Osteocyte (in vitro differentiated cells): Measurements from ENCODE around the gene RHBDF1. TPM values are rescaled to one million over a fixed set of nuclear protein-coding genes. Genes with fewer than 3 reads are reported as not detected.
"Not testable (repeated sequence)": the region's sequence is repeated elsewhere in the genome, so short reads cannot be mapped to it uniquely, and the experiment has no call there.

Experiments used
- DNase-seq: peaks from one replicate; pipeline ENCODE4 v3.0.0; 2021; ENCODE audit warnings: mixed read lengths; ENCODE audit not compliant: unreplicated experiment; ENCODE audit errors: extremely low spot score
- H3K27ac Mint-ChIP-seq: one replicate; pipeline ENCODE4 v1.8.0; 2021; ENCODE audit warnings: mild to moderate bottlenecking, mixed read lengths; ENCODE audit not compliant: unreplicated experiment
- H3K27me3 Mint-ChIP-seq: one replicate; pipeline ENCODE4 v1.8.0; 2021; ENCODE audit warnings: mixed read lengths; ENCODE audit not compliant: unreplicated experiment
- H3K36me3 Mint-ChIP-seq: one replicate; pipeline ENCODE4 v1.8.0; 2021; ENCODE audit warnings: mixed read lengths; ENCODE audit not compliant: unreplicated experiment
- H3K4me1 Mint-ChIP-seq: one replicate; pipeline ENCODE4 v1.8.0; 2021; ENCODE audit warnings: mixed read lengths; ENCODE audit not compliant: unreplicated experiment
- H3K4me3 Mint-ChIP-seq: one replicate; pipeline ENCODE4 v1.8.0; 2021; ENCODE audit warnings: mild to moderate bottlenecking, moderate library complexity, mixed read lengths; ENCODE audit not compliant: unreplicated experiment
- H3K9me3 Mint-ChIP-seq: one replicate; pipeline ENCODE4 v1.8.0; 2021; ENCODE audit warnings: mixed read lengths; ENCODE audit not compliant: unreplicated experiment
- total RNA-seq: library from RNA; stranded (reverse); gene quantifications from 2 replicates; pipeline ENCODE4 v1.2.1, GENCODE V29; 2021
- TF ChIP-seq, protein P1 (sequence below): fragments of 200-600 bp; sonication (generic); IDR thresholded peaks from 2 replicates; pipeline ENCODE4 v1.5.0; 2021; ENCODE audit warnings: antibody characterized with exemption, mild to moderate bottlenecking, moderate library complexity

Gene RHBDF1
- total RNA-seq, 1 donor from 2014 or later = 57.6 TPM

DNA sequence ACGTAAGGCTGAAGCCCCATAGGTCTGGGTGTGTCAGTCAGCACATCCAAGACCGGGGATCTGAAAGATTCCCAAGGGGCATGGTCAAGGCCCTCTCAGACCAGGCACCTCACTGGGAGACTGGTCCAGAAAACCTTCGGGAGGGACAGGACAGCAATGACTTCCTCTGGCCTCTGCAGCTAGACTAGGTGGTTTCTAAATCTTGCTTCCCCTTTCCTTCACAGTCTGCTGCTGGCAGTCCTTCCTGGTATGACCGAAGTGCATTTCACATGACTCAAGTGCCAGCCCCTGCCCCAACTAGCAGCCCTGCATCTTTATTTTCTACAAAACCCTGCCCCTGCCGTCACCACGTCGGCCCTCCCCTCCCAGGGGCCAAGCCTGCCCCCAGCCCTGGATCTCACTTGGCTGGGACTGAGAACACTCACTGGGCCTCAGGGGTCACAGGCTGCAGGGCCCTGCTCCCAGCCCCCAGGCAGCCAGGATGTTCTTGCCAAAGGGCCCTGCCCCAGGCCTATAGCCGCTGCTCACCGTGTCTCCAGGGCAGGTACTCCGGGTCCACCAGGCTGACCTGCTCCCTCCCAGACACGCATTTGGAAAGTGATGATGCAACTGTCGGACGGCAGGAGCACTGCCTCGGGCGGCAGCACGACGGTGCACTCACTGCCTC is 37.3 kb downstream of the RHBDF1 start:
- TF ChIP-seq, protein P1, sequence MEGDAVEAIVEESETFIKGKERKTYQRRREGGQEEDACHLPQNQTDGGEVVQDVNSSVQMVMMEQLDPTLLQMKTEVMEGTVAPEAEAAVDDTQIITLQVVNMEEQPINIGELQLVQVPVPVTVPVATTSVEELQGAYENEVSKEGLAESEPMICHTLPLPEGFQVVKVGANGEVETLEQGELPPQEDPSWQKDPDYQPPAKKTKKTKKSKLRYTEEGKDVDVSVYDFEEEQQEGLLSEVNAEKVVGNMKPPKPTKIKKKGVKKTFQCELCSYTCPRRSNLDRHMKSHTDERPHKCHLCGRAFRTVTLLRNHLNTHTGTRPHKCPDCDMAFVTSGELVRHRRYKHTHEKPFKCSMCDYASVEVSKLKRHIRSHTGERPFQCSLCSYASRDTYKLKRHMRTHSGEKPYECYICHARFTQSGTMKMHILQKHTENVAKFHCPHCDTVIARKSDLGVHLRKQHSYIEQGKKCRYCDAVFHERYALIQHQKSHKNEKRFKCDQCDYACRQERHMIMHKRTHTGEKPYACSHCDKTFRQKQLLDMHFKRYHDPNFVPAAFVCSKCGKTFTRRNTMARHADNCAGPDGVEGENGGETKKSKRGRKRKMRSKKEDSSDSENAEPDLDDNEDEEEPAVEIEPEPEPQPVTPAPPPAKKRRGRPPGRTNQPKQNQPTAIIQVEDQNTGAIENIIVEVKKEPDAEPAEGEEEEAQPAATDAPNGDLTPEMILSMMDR = no peak
- Mint-ChIP-seq H3K4me1 (no peaks in the 10 kb centered on the region), H3K27me3 (no peaks in the 10 kb centered on the region), H3K4me3 (no peak overlapping the region), H3K27ac (no peak overlapping the region), H3K36me3 (no peaks in the 10 kb centered on the region), H3K9me3 (no peaks in the 10 kb centered on the region)
- peak; percentile 80 for DNase-seq

DNA sequence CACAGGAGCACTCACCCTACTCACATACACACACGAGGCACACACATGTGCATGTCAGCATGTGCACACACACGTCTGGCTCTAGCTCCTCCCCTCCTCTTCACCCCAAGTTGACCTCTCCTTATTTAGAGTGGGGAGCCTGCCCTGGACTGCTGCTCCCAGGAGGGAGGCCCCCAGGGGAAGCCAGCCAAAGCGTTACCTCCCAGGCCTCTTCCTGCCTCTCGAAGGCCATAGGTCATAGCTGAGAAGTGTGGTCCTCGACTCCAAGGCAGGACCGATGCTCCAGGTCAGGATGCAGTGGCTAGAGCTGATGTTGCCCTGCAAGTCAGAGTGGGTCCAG is 37.8 kb downstream of the RHBDF1 start:
- no peak overlapping the region for H3K27ac Mint-ChIP-seq
- H3K27me3 Mint-ChIP-seq = no peaks in the 10 kb centered on the region
- H3K4me1 Mint-ChIP-seq = no peaks in the 10 kb centered on the region
- no peaks in the 10 kb centered on the region for H3K9me3 Mint-ChIP-seq
- no peak overlapping the region for H3K4me3 Mint-ChIP-seq
- H3K36me3 Mint-ChIP-seq = no peaks in the 10 kb centered on the region
- DNase-seq = peak; percentile 44
- TF ChIP-seq, protein P1 = no peak

DNA sequence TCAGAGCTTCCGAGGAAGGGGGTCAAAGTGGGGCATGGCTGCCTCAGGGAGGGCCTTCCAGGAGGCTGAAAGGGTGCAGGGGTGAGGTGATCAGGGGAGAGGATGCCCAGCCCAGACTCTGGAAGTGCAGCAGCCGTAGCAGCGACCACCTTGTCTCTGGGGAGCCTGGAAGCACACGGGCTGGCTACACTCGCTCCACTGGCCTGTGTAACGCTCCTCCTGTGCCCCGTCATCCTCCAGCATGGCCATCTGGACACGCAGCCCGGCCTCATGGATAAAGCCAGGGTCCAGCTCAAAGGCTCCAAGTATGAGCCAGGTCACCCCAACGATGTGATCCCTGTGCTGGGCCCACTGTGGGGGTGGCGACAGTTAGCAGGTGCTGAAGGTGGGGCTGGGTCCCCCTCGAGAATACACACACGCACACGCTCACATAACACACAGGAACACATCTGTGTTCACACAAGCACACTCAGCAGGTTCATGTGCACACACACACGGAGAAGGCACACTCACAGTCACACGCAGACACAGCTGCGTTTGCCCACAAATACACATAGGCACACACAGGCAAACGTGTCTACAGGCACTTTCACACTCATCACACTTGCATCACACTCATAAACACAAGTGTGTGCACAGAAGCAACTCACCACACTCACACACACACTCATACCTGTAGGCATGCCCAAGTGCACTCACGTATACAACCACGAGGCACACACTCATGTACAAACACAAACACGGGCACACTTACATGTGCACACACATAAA is 38.4 kb downstream of the RHBDF1 start:
- no peaks in the 10 kb centered on the region for H3K27me3 Mint-ChIP-seq
- H3K4me1 Mint-ChIP-seq = no peaks in the 10 kb centered on the region
- H3K4me3 Mint-ChIP-seq = no peak overlapping the region
- H3K27ac Mint-ChIP-seq = no peak overlapping the region
- H3K36me3 Mint-ChIP-seq = no peaks in the 10 kb centered on the region
- H3K9me3 Mint-ChIP-seq = no peaks in the 10 kb centered on the region
- peak; percentile 75 for DNase-seq
- TF ChIP-seq, protein P1 = no peak

DNA sequence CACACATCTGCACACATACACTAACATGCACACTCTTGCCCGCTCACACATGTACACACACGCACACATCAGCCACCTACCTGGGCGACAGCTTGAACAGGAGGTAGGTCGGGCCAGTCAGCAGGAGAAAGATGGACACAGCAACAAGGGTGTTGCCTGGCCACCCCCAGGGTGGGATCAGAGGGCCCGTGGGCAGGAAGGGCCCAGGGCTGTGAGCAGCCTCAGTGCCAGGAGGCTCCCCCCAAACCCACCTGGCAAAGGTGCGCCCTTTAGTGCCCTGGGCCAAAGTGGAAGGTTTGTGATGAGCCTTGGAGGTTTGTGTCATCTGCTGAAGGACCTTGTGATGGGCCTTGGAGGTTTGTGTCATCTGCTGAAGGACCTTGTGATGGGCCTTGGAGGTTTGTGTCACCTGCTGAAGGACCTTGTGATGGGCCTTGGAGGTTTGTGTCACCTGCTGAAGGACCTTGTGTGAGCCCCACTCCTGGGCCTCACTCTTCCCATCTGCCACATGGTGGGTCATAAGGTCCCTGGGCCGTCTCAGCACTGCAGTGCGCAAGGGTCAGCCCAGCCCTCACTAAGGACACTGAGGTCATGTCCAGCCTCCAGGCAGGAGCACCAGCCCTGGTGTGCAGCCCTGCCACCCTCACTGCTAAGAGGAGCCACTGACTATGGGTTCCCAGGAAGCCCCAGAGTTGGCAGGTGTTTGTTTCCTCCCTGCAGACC is 39.1 kb downstream of the RHBDF1 start:
- H3K36me3 Mint-ChIP-seq, H3K27me3 Mint-ChIP-seq, H3K4me3 Mint-ChIP-seq, H3K27ac Mint-ChIP-seq, H3K9me3 Mint-ChIP-seq, H3K4me1 Mint-ChIP-seq: not testable (repeated sequence)
- DNase-seq = peak; percentile 57

DNA sequence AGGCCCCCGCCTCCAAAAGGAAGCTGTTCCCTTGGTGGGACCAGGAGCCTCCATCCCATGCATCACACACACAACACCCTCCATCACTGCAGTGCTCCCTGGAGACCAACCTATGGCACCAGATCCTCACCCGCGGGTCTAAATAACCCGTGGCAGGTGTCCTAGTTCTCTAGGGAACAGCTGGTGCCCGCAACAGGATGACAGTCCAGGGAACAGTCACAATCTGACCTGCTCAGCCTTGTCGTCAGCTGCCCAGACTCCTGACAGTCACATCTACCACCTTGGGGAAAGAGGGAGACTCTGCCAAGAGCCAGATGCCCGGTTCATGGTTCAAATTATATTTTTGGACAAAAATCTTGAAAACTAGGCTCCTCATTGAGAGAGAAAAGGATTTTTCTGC is 41.8 kb downstream of the RHBDF1 start:
- not testable (repeated sequence) for DNase-seq, H3K9me3 Mint-ChIP-seq, H3K27ac Mint-ChIP-seq, H3K4me1 Mint-ChIP-seq, H3K36me3 Mint-ChIP-seq, H3K27me3 Mint-ChIP-seq, H3K4me3 Mint-ChIP-seq

DNA sequence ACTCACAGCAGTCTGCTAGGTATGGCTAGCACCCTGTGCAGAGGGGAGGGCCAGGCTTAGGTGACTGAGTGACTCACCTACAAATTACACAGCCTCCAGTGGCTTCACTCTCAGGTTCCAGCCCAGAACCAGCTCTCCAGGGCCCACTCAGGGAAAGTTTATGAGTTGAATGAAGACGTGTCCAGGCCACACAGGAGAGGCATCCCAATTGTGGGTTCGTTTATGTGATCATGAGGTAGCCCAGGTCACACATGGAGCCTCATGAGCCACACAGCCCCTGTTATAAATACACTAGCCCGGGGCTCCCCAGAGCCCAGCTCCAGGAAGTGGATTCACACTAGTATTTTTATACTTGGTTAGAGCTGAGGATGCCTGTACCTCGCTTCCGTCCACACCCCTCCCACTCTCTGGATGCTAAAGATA is 46.5 kb downstream of the RHBDF1 start:
- H3K4me3 Mint-ChIP-seq, H3K4me1 Mint-ChIP-seq, H3K36me3 Mint-ChIP-seq, H3K9me3 Mint-ChIP-seq, H3K27ac Mint-ChIP-seq, H3K27me3 Mint-ChIP-seq, DNase-seq: not testable (repeated sequence)

DNA sequence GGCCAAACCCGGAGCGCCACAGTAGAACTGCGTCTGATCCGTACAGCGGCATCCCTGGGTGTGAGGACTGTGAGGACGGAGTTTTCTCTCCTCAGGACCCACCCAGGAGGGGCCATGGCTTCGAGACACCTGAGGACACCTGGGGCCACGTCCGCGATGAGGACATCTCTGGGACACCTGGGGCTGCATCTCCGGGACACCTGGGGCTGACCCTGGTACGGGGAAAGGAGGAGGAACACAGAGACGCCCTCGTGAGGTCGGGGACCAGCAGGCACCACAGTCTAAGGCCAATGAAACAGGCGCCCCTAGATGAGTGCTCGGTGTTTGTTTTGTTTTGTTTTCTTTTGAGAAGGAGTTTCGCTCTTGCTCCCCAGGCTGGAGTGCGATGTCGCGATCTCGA is 48.3 kb downstream of the RHBDF1 start:
- H3K36me3 Mint-ChIP-seq, H3K4me1 Mint-ChIP-seq, H3K4me3 Mint-ChIP-seq, H3K27ac Mint-ChIP-seq, DNase-seq, H3K27me3 Mint-ChIP-seq, H3K9me3 Mint-ChIP-seq: not testable (repeated sequence)

DNA sequence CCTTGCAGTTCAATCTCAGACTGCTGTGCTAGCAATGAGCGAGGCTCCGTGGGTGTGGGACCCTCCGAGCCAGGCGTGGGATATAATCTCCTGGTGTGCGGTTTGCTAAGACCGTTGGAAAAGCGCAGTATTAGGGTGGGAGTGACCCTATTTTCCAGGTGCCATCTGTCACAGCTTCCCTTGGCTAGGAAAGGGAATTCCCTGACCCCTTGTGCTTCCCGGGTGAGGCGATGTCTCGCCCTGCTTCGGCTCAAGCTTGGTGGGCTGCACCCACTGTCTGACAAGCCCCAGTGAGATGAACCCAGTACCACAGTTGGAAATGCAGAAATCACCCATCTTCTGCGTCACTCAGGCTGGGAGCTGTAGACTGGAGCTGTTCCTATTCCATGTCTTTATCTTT is 51.5 kb downstream of the RHBDF1 start:
- H3K4me3 Mint-ChIP-seq, H3K9me3 Mint-ChIP-seq, H3K36me3 Mint-ChIP-seq, H3K27ac Mint-ChIP-seq, H3K4me1 Mint-ChIP-seq, H3K27me3 Mint-ChIP-seq: not testable (repeated sequence)
- peak; percentile 80 for DNase-seq

DNA sequence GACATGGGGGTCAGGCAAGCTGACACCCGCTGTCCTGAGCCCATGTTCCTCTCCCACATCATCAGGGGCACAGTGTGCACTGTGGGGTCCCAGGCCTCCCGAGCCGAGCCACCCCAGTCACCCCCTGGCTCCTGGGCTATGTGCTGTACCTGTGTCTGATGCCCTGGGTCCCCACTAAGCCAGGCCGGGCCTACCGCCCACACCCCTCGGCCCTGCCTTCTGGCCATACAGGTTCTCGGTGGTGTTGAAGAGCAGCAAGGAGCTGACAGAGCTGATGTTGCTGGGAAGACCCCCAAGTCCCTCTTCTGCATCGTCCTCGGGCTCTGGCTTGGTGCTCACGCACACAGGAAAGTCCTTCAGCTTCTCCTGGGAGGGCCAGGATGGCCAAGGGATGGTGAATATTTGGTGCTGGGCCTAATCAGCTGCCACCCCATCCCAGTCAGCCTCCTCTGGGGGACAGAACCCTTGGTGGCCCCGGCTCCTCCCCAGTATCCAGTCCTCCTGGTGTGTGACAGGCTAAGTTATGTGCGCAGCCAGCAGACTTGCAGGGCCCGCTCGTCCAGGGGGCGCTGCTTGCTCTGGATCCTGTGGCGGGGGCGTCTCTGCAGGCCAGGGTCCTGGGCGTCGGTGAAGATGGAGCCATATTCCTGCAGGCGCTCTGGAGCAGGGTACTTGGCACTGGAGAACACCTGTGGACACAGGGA is 55.2 kb downstream of the RHBDF1 start:
- H3K4me1 Mint-ChIP-seq, H3K27me3 Mint-ChIP-seq, H3K9me3 Mint-ChIP-seq, H3K27ac Mint-ChIP-seq, H3K36me3 Mint-ChIP-seq, H3K4me3 Mint-ChIP-seq: not testable (repeated sequence)
- peak; percentile 44 for DNase-seq
